AG04449 (cell line): ENCODE measurements around the gene VASN.

ENCODE experiments used
- CTCF ChIA-PET: fragments of 350-600 bp; formaldehyde crosslinking; extraction: SDS; loops from one replicate; lab custom pipeline; 2021; ENCODE audit warnings: antibody characterized with exemption; lab: Yijun Ruan, JAX
- POLR2A ChIA-PET: fragments of 400-600, 350-600 bp; formaldehyde crosslinking; extraction: SDS; loops from one replicate; lab custom pipeline; 2020; ENCODE audit warnings: antibody characterized with exemption, inconsistent platforms; lab: Yijun Ruan, JAX
- DNase-seq: peaks from one replicate; pipeline ENCODE4 v3.0.0-alpha.2; 2010; ENCODE audit warnings: low read depth, low spot score
- H3K4me3 ChIP-seq: 2 replicates; pipeline ENCODE4 v1.5.1; 2011; ENCODE audit warnings: low read depth, mild to moderate bottlenecking, control low read depth, low read length
- TF ChIP-seq, protein P1 (sequence below): IDR thresholded peaks from one replicate; pipeline ENCODE4 v1.5.1; 2011; ENCODE audit warnings: mild to moderate bottlenecking, moderate library complexity, low read length, control low read depth, inconsistent platforms; ENCODE audit not compliant: insufficient read depth; ENCODE audit errors: missing control alignments

The VASN gene

DNA sequence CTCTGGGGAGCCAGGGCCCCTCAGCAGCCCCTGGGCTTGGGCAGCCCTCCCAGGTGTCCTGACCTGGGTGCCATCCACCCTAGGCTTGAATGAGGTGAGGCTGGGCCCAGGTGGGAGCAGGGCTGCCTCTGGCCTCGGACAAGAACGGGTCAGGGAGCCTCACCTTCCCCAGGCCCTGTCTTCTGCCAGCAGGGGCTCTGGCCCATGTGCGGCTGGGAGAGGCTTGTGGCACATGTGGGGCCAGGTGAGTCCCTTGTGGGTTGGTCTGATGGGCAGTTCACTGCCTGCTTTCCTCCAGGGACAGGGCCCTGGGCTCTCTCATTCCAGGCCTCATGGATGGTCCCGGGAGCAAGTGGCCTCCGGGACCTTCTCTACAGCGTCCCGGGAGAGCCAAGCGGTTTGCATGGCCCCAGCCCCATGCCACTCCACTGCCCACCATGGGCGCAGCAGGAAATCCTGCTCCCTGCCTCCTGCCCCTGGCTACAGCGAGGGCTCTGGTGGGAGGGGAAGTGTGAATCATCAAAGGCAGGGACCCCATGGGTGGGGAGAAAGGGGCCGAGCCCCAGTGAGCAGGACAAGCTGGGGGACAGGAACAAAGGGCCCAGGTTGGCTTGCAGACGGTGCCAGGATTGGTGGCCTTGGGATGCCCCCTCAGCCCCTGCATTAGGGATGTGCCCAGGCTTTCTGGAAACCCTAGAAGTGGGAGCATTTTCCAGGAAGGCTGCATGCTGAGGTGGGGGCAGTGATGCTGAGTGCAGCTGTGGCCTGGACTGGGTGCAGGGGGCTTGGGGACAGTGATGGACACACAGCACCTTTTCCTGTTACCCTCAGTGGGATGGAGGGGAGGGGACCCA is 12.2 kb downstream of the VASN start:
- DNase-seq: no peak
- H3K4me3 ChIP-seq: no peak overlapping the region
- ChIA-PET POLR2A (interaction anchor here (1.0 to 2.0 kb wide), 2 partner anchors 10 to 11 kb away, joined by 4 to 13 read pairs; no protein-coding TSS in a partner anchor), CTCF (interaction anchor here (0.7 to 23.7 kb wide), 4 partner anchors 9 to 24 kb away, joined by 3 to 389 read pairs (median 3); no protein-coding TSS in a partner anchor)
- TF ChIP-seq, protein P1, sequence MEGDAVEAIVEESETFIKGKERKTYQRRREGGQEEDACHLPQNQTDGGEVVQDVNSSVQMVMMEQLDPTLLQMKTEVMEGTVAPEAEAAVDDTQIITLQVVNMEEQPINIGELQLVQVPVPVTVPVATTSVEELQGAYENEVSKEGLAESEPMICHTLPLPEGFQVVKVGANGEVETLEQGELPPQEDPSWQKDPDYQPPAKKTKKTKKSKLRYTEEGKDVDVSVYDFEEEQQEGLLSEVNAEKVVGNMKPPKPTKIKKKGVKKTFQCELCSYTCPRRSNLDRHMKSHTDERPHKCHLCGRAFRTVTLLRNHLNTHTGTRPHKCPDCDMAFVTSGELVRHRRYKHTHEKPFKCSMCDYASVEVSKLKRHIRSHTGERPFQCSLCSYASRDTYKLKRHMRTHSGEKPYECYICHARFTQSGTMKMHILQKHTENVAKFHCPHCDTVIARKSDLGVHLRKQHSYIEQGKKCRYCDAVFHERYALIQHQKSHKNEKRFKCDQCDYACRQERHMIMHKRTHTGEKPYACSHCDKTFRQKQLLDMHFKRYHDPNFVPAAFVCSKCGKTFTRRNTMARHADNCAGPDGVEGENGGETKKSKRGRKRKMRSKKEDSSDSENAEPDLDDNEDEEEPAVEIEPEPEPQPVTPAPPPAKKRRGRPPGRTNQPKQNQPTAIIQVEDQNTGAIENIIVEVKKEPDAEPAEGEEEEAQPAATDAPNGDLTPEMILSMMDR: no peak

DNA sequence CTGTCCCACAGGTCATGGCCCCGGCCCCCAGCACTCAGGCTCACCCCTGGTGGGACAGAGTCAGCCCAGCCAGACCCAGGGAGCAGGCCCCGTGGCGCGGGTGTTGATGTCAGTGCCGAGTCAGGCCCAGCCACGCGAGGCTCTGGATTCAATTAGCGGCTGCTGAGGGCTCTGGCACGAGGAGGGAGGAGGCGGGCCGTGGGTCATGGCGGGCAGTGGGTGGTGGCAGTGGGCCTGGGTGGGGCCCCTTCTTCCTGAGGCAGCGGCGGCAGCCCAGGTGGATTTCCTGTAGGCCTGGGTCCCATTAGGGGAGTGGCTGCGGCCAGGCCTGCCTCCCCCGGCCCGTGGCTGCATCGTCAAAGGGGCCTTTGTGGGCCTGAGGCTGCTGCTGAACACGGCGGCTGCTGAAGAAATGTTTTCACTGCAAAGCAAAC is 12.9 kb downstream of the VASN start:
- CTCF ChIA-PET: interaction anchor here (23.7 kb wide), 1 partner anchor 19 kb away, joined by 389 read pairs; no protein-coding TSS in a partner anchor
- TF ChIP-seq, protein P1: no peak
- POLR2A ChIA-PET: interaction anchor here (1.0 kb wide), 1 partner anchor 11 kb away, joined by 4 read pairs; no protein-coding TSS in a partner anchor
- DNase-seq: no peak
- no peak overlapping the region for H3K4me3 ChIP-seq

DNA sequence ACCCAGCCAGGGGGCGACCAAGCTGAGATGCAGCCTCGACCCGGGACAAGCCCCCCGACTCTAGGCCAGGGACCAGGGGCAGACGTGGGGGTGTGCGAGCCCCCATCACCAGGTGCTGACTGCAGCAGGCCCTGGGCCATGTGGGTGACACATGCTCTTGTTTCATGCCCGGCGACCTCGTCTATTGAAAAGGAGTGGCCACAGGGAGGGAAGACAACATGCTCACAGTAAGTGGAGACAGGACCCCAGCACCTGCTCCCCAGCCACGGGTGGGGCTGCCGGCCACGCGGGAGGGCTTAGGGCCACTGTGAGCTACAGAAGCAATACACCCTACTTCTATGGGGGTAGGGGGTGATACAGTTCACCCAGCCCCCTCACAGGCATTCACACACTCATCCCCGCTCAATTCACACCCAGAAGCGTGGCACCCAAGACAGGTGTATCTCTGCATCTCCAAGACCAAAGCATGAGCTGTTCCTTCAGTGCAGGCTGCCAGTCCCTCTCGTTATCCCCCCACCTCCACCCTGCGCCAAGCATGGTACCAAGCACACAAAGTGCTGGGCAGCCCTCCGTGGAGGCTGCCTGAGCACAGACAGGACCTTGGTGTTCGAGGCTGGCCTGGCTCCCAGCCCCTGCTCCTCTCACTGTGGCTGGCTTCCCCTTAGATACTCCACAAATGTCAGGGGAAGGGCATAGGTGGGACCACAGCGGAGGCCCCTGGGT is 13.6 kb downstream of the VASN start:
- TF ChIP-seq, protein P1: no peak
- H3K4me3 ChIP-seq: no peak overlapping the region
- DNase-seq: no peak
- CTCF ChIA-PET: interaction anchor here (0.9 to 23.7 kb wide), 4 partner anchors 10 to 27 kb away, joined by 3 to 389 read pairs (median 6); no protein-coding TSS in a partner anchor
- POLR2A ChIA-PET: interaction anchor here (1.2 to 2.3 kb wide), 2 partner anchors 10 to 12 kb away, joined by 6 to 15 read pairs; no protein-coding TSS in a partner anchor

DNA sequence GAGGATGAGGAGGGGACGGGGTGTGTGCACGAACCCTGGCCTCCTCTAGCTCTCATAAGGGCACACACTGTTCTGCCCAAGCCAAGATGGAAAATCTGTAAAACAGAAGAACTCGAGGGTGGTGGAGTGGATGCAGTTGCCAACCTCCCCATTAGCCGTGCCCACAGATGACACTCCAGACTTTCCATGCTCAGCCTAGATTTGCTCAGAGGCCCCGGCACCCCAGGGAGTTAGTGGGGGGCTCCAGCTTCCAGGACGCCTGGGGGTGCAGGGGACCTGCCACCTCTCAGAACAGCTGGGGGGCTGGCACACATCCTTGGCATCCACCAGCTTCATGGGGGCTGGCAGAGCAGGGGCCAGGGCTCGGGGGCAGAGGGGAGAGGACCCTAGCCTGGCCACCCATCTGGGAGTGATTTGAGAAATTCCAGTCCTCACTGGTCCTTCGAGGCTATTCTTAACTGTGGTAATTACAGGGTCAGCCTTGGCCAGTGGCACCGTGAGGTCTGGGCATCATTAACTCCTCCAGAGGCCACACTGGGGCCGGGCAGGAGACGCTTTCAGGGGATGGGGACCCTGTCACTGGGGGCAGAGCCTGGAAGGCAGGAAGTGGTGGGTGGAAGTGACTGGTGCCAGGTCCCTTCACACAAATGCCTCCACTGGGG is 14.3 kb downstream of the VASN start:
- ChIA-PET POLR2A (interaction anchor here (1.0 to 2.3 kb wide), 3 partner anchors 9 to 13 kb away, joined by 4 to 15 read pairs (median 6); no protein-coding TSS in a partner anchor), CTCF (interaction anchor here (0.9 to 23.7 kb wide), 6 partner anchors 9 to 28 kb away, joined by 3 to 389 read pairs (median 4); no protein-coding TSS in a partner anchor)
- no peak overlapping the region for H3K4me3 ChIP-seq
- DNase-seq: no peak
- TF ChIP-seq, protein P1: no peak

DNA sequence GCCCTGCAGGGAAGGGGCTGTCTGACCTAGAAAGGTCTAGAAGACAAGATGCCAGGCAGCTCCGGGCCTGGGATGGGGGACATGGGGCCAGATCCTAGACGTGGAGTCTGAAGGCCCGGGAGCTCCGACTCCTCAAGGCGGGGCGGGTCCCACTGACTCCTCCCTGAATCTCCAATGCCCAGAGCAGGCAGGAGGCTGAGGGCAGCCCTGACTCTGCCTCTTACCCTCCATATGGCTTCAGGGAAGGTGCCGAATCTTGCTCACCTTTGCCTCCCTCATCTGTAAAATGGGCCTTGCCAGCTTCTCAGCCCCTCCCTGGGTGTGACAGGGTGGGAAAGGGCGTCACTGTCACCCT is 14.8 kb downstream of the VASN start:
- TF ChIP-seq, protein P1: no peak
- ChIA-PET CTCF (interaction anchor here (1.0 to 23.7 kb wide), 6 partner anchors 9 to 28 kb away, joined by 3 to 389 read pairs (median 4); no protein-coding TSS in a partner anchor), POLR2A (interaction anchor here (1.0 to 2.3 kb wide), 3 partner anchors 9 to 14 kb away, joined by 4 to 15 read pairs (median 6); no protein-coding TSS in a partner anchor)
- no peak for DNase-seq
- no peak overlapping the region for H3K4me3 ChIP-seq
